ENCODE measurements around the gene DNER. TPM values are rescaled to one million over a fixed set of nuclear protein-coding genes. Genes with fewer than 3 reads are reported as not detected.

DNER gene
- polyA plus RNA-seq, 3 donors = 0.12 to 0.20 (median 0.16) TPM

GRCh38 chr2:229521576-229521975 lies 192.8 kb downstream of the DNER start:
- H3K36me3 Mint-ChIP-seq = no peaks in the 10 kb centered on the region

GRCh38 chr2:229520691-229521096 lies 193.7 kb downstream of the DNER start:
- 100% methylated on average over 1 of the region's 4 CpGs for WGBS (ENCODE audit: insufficient coverage)
- Histone ChIP-seq H4K20me1 (ENCODE audit: insufficient read depth, low read length) (no peaks in the 10 kb centered on the region), H2AFZ (ENCODE audit: insufficient read depth, low read depth, low read length, poor library complexity, severe bottlenecking) (no peak overlapping the region), H3K9ac (ENCODE audit: insufficient read depth, low read length, poor library complexity, severe bottlenecking) (no peak overlapping the region), H3K4me1 (ENCODE audit: control insufficient read depth in 1 of 2, insufficient read depth in 2 of 2, low read length in 2 of 2) (peaks cover 0 to 5% of the 10 kb centered on the region in 2 donors), H3K4me3 (replicated peaks in 1 of 3; ENCODE audit: low read depth in 2 of 3, low read length in 3 of 3) (no peak overlapping the region), H3K36me3 (replicated peaks in 1 of 2; ENCODE audit: control insufficient read depth in 1 of 2, insufficient read depth in 2 of 2, low read length in 2 of 2) (no peaks in the 10 kb centered on the region), H3K27ac (ENCODE audit: low read depth in 1 of 2, low read length in 2 of 2) (no peak overlapping the region), H3K27me3 (ENCODE audit: control insufficient read depth in 2 of 2, insufficient read depth in 2 of 2, low read length in 2 of 2) (peaks cover 0 to 3% of the 10 kb centered on the region in 2 donors), H3K4me2 (replicated peaks; ENCODE audit: extremely low read depth, low read length, poor library complexity, severe bottlenecking) (no peak overlapping the region), H3K9me3 (replicated peaks in 1 of 2; ENCODE audit: control insufficient read depth in 1 of 2, insufficient read depth in 1 of 2, low read length in 2 of 2) (no peaks in the 10 kb centered on the region), H3K79me2 (ENCODE audit: insufficient read depth, low read length) (no peaks in the 10 kb centered on the region)
- intact Hi-C loops (cut with micrococcal nuclease) = no loop called here
- H3K27me3 Mint-ChIP-seq (ENCODE audit: low read depth in 3 of 3) = peaks cover 0 to 5% (median 3%) of the 10 kb centered on the region in 3 donors
- DNase-seq = no peak
- H3K27ac Mint-ChIP-seq = no peak overlapping the region
- peaks cover 0 to 2% (median 0%) of the 10 kb centered on the region in 7 donors for H3K9me3 Mint-ChIP-seq
- no peak for TF ChIP-seq CTCF (IDR thresholded peaks at IDR 0.05)
- H3K36me3 Mint-ChIP-seq = no peaks in the 10 kb centered on the region
- no peak overlapping the region for H3K4me3 Mint-ChIP-seq
- peaks cover 5% of the 10 kb centered on the region for H3K4me1 Mint-ChIP-seq

More at GRCh38 chr2:229521576-229521975, 192.8 kb downstream of the DNER start:
- peaks cover 0 to 3% of the 10 kb centered on the region in 2 donors for H3K27me3 ChIP-seq (ENCODE audit: control insufficient read depth in 2 of 2, insufficient read depth in 2 of 2, low read length in 2 of 2)
- intact Hi-C loops (cut with micrococcal nuclease) = no loop called here
- H3K27ac ChIP-seq (ENCODE audit: low read depth in 1 of 2, low read length in 2 of 2) = no peak overlapping the region
- H3K27ac Mint-ChIP-seq = no peak overlapping the region
- H3K27me3 Mint-ChIP-seq (ENCODE audit: low read depth in 3 of 3) = peaks cover 0 to 5% (median 0%) of the 10 kb centered on the region in 3 donors
- no peaks in the 10 kb centered on the region for H3K79me2 ChIP-seq (ENCODE audit: insufficient read depth, low read length)
- no peaks in the 10 kb centered on the region for H4K20me1 ChIP-seq (ENCODE audit: insufficient read depth, low read length)
- H2AFZ ChIP-seq (ENCODE audit: insufficient read depth, low read depth, low read length, poor library complexity, severe bottlenecking) = no peak overlapping the region
- H3K9ac ChIP-seq (ENCODE audit: insufficient read depth, low read length, poor library complexity, severe bottlenecking) = no peak overlapping the region
- H3K4me3 Mint-ChIP-seq = no peak overlapping the region
- H3K9me3 Mint-ChIP-seq = peaks cover 0 to 2% (median 0%) of the 10 kb centered on the region in 7 donors
- H3K4me3 ChIP-seq (replicated peaks in 1 of 3; ENCODE audit: low read depth in 2 of 3, low read length in 3 of 3) = no peak overlapping the region
- no peaks in the 10 kb centered on the region for H3K36me3 ChIP-seq (replicated peaks in 1 of 2; ENCODE audit: control insufficient read depth in 1 of 2, insufficient read depth in 2 of 2, low read length in 2 of 2)
- DNase-seq = no peak
- H3K4me1 Mint-ChIP-seq = peaks cover 5% of the 10 kb centered on the region
- peaks cover 0 to 5% of the 10 kb centered on the region in 2 donors for H3K4me1 ChIP-seq (ENCODE audit: control insufficient read depth in 1 of 2, insufficient read depth in 2 of 2, low read length in 2 of 2)
- no peak overlapping the region for H3K4me2 ChIP-seq (replicated peaks; ENCODE audit: extremely low read depth, low read length, poor library complexity, severe bottlenecking)
- no peak for TF ChIP-seq CTCF (IDR thresholded peaks at IDR 0.05)
- no peaks in the 10 kb centered on the region for H3K9me3 ChIP-seq (replicated peaks in 1 of 2; ENCODE audit: control insufficient read depth in 1 of 2, insufficient read depth in 1 of 2, low read length in 2 of 2)
